PFSK-1 (cell line): Measurements from ENCODE around the gene OR5AL1.

Experiments used
- FOXP2 ChIP-seq: optimal IDR thresholded peaks from 2 replicates; pipeline ENCODE3; 2011; ENCODE audit warnings: borderline replicate concordance, control low read depth, inconsistent platforms; ENCODE audit not compliant: insufficient read depth; ENCODE audit errors: extremely low read length, extremely low read depth
- POLR2AphosphoS5 ChIP-seq: IDR thresholded peaks from 2 replicates; pipeline ENCODE4 v1.6.1; 2012; ENCODE audit warnings: low read depth, mild to moderate bottlenecking, control low read depth, low read length, moderate library complexity
- SIN3A ChIP-seq: IDR thresholded peaks from 2 replicates; pipeline ENCODE4 v1.6.1; 2012; ENCODE audit warnings: mild to moderate bottlenecking, low read length, moderate library complexity, borderline replicate concordance; ENCODE audit not compliant: insufficient read depth
- TAF1 ChIP-seq: IDR thresholded peaks from 2 replicates; pipeline ENCODE4 v1.6.1; 2012; ENCODE audit warnings: low read length, control low read depth, borderline replicate concordance; ENCODE audit not compliant: insufficient read depth
- TF ChIP-seq, protein P1 (sequence below), 2 experiments: IDR thresholded peaks; 2 replicates each; pipeline versions ENCODE4 v1.6.1 to v1.8.0; 2011 to 2012; ENCODE audit warnings: low read depth in 2 of 2, low read length in 2 of 2, control low read depth in 1 of 2, inconsistent platforms in 1 of 2, mild to moderate bottlenecking in 1 of 2, moderate library complexity in 1 of 2; ENCODE audit not compliant: insufficient read depth in 1 of 2

Gene OR5AL1

DNA sequence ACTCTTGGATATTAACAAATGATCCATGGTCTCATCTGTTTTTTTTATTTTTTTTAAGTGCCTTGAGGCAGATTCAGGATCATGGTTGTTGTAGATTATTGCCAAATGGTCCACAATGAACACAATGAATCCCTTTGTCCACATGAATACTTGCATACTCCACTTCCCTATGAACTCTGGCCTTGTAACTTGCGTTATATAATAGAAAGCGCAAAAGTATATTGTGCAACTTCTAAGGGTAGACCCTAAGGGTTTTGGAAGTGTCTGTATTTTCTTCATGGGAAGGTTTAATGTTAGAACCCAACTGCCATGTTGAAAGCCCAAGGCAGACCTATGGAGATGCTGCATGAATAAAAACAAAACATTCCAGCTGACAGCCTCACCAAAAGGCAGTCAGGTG lies 8.1 kb upstream of the OR5AL1 start:
- TF ChIP-seq, protein P1, sequence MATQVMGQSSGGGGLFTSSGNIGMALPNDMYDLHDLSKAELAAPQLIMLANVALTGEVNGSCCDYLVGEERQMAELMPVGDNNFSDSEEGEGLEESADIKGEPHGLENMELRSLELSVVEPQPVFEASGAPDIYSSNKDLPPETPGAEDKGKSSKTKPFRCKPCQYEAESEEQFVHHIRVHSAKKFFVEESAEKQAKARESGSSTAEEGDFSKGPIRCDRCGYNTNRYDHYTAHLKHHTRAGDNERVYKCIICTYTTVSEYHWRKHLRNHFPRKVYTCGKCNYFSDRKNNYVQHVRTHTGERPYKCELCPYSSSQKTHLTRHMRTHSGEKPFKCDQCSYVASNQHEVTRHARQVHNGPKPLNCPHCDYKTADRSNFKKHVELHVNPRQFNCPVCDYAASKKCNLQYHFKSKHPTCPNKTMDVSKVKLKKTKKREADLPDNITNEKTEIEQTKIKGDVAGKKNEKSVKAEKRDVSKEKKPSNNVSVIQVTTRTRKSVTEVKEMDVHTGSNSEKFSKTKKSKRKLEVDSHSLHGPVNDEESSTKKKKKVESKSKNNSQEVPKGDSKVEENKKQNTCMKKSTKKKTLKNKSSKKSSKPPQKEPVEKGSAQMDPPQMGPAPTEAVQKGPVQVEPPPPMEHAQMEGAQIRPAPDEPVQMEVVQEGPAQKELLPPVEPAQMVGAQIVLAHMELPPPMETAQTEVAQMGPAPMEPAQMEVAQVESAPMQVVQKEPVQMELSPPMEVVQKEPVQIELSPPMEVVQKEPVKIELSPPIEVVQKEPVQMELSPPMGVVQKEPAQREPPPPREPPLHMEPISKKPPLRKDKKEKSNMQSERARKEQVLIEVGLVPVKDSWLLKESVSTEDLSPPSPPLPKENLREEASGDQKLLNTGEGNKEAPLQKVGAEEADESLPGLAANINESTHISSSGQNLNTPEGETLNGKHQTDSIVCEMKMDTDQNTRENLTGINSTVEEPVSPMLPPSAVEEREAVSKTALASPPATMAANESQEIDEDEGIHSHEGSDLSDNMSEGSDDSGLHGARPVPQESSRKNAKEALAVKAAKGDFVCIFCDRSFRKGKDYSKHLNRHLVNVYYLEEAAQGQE (IDR thresholded peaks at IDR 0.05; ENCODE audit: insufficient read depth in 1 of 2, low read depth in 2 of 2, low read length in 2 of 2): no peak
- no peak for TF ChIP-seq SIN3A
- no peak for TF ChIP-seq POLR2AphosphoS5
- no peak for TF ChIP-seq TAF1
- TF ChIP-seq FOXP2: no peak

DNA sequence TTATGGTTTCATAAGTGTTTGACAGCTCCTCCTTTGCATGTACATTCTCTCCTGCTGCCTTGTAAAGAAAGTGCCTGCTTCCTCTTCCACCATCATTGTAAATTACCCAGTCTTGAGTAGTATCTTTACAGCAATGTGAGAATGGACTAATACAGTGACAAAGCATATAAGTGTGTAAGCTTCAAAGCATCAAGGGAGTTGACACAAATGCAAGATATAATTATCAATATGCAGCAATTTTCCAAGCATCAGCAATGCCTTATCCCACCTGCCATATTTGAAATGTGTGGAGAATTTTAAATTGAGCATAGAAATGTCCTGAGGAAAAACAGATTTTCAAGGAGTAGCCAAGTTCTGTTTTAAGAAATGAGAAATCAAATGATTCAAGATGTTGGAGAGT lies 1.7 kb upstream of the OR5AL1 start:
- TF ChIP-seq POLR2AphosphoS5: no peak
- no peak for TF ChIP-seq FOXP2
- TF ChIP-seq, protein P1 (IDR thresholded peaks at IDR 0.05; ENCODE audit: insufficient read depth in 1 of 2, low read depth in 2 of 2, low read length in 2 of 2): no peak
- no peak for TF ChIP-seq TAF1
- TF ChIP-seq SIN3A: no peak

- TF ChIP-seq POLR2AphosphoS5: no peak
- no peak for TF ChIP-seq SIN3A
- TF ChIP-seq TAF1: no peak
Measured at GRCh38 chr11:56453521-56453920, 41.0 kb downstream of the OR5AL1 start.

DNA sequence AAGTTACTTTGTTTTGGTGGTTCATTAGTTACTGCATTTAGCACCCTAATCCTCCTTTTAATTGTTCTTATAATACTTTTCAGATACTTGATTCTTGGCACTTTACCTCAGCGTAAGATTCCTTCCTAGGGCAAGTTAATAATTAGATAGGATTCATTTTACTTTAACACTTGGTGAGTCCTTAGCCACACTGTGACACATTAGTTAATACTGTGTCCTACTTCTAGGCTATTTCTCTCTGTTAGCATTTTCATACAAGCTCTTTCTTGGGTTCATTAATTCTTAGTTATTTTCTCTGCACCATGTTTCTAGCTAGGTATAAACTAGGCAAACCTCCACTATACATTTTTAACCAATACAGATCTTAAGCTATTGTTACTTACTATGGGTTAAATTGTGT lies 44.6 kb downstream of the OR5AL1 start:
- TF ChIP-seq POLR2AphosphoS5 (no peak), TAF1 (no peak), FOXP2 (no peak), SIN3A (no peak)
- TF ChIP-seq, protein P1 (IDR thresholded peaks at IDR 0.05; ENCODE audit: insufficient read depth in 1 of 2, low read depth in 2 of 2, low read length in 2 of 2): no peak
